HepG2 (cell line): ENCODE data around the gene NEK8. TPM values are rescaled to one million over a fixed set of nuclear protein-coding genes. Genes with fewer than 3 reads are reported as not detected.

Source experiments
- HMG20B ChIP-seq: conservative IDR thresholded peaks from 2 replicates; pipeline ENCODE4 v1.6.1; 2016; ENCODE audit warnings: missing genetic modification reagents, missing compliant biosample characterization
- KAT7 ChIP-seq: IDR thresholded peaks from 2 replicates; pipeline ENCODE4 v1.6.1; 2018; ENCODE audit warnings: borderline replicate concordance, missing compliant biosample characterization
- MAZ ChIP-seq, 2 experiments: sonication (generic) in 1 of 2; formaldehyde crosslinking in 1 of 2; IDR thresholded peaks; 2 replicates each; pipeline versions ENCODE4 v1.5.0 to v1.6.1; 2012 to 2020; ENCODE audit warnings: low read depth in 2 of 2, mild to moderate bottlenecking in 2 of 2, borderline replicate concordance in 1 of 2, improper control_type of control experiment in 1 of 2, low read length in 1 of 2, missing genetic modification reagents in 1 of 2, moderate library complexity in 1 of 2
- NFRKB ChIP-seq: fragments of 450-650 bp; IDR thresholded peaks from 2 replicates; pipeline ENCODE4 v1.6.1; 2017
- NRL ChIP-seq: sonication (generic); formaldehyde crosslinking; IDR thresholded peaks from 2 replicates; pipeline ENCODE4 v1.5.0; 2020; ENCODE audit warnings: missing genetic modification reagents, mild to moderate bottlenecking, moderate library complexity, borderline replicate concordance
- PATZ1 ChIP-seq: sonication (generic); formaldehyde crosslinking; IDR thresholded peaks from 2 replicates; pipeline ENCODE4 v1.4.0; 2020; ENCODE audit warnings: missing genetic modification reagents
- PHF8 ChIP-seq: sonication (generic); formaldehyde crosslinking; IDR thresholded peaks from 2 replicates; pipeline ENCODE4 v1.5.0; 2020; ENCODE audit warnings: missing genetic modification reagents
- RARG ChIP-seq: sonication (generic); formaldehyde crosslinking; IDR thresholded peaks from 2 replicates; pipeline ENCODE4 v1.4.0; 2020; ENCODE audit warnings: low read depth, mild to moderate bottlenecking, missing genetic modification reagents
- SETDB1 ChIP-seq: sonication (generic); formaldehyde crosslinking; IDR thresholded peaks from 2 replicates; pipeline ENCODE4 v1.5.1; 2020; ENCODE audit warnings: missing genetic modification reagents, mild to moderate bottlenecking, borderline replicate concordance
- SRY ChIP-seq: sonication (generic); formaldehyde crosslinking; IDR thresholded peaks from 2 replicates; pipeline ENCODE4 v1.8.0; 2022; ENCODE audit warnings: mild to moderate bottlenecking, missing genetic modification reagents
- THAP7 ChIP-seq: sonication (generic); formaldehyde crosslinking; IDR thresholded peaks from 2 replicates; pipeline ENCODE4 v1.8.1; 2023; ENCODE audit warnings: mild to moderate bottlenecking, missing genetic modification reagents
- TOE1 ChIP-seq: sonication (generic); formaldehyde crosslinking; IDR thresholded peaks from 2 replicates; pipeline ENCODE4 v1.4.0; 2020; ENCODE audit warnings: mild to moderate bottlenecking, missing genetic modification reagents
- U2AF2 ChIP-seq: fragments of 200-400 bp; formaldehyde crosslinking; IDR thresholded peaks from 2 replicates; pipeline ENCODE4 v1.6.1; 2017; ENCODE audit warnings: low read depth, mild to moderate bottlenecking, low read length
- ZFP90 ChIP-seq: sonication (generic); formaldehyde crosslinking; IDR thresholded peaks from 2 replicates; pipeline ENCODE4 v1.8.0; 2022; ENCODE audit warnings: missing genetic modification reagents, mild to moderate bottlenecking, inconsistent platforms, borderline replicate concordance
- ZNF263 ChIP-seq: sonication (generic); formaldehyde crosslinking; IDR thresholded peaks from 2 replicates; pipeline ENCODE4 v1.4.0; 2020; ENCODE audit warnings: missing genetic modification reagents
- ZNF264 ChIP-seq: sonication (generic); formaldehyde crosslinking; IDR thresholded peaks from 2 replicates; pipeline ENCODE4 v1.4.0; 2020; ENCODE audit warnings: missing genetic modification reagents
- polyA plus RNA-seq, 8 experiments: library from polyadenylated mRNA; depleted of rRNA in 3 of 8; stranded (reverse) in 7 of 8; unstranded in 1 of 8; fragments of >200 nt; fragmentation: Illumina TruSeq in 4 of 8; extraction: Trizol in 4 of 8; gene quantifications; 2 replicates each; pipeline versions ENCODE4 v1.2.1 to v1.2.3, GENCODE V29; 2011 to 2016; ENCODE audit warnings: low read depth in 4 of 8, missing spikeins in 1 of 8, mixed read lengths in 1 of 8; ENCODE audit not compliant: insufficient read depth in 1 of 8
- total RNA-seq, 5 experiments: library from RNA; depleted of rRNA; stranded (reverse); fragments of >200 nt; fragmentation: Illumina TruSeq; extraction: Trizol; gene quantifications; 2 replicates each; pipeline ENCODE4 v1.2.3, GENCODE V29; 2016; ENCODE audit warnings: low read depth in 1 of 5
- TF ChIP-seq, protein P1 (sequence below): sonication (generic); formaldehyde crosslinking; IDR thresholded peaks from 2 replicates; pipeline ENCODE4 v1.5.1; 2020; ENCODE audit warnings: mild to moderate bottlenecking, missing genetic modification reagents, borderline replicate concordance
- TF ChIP-seq, protein P2 (sequence below): sonication (generic); formaldehyde crosslinking; IDR thresholded peaks from 2 replicates; pipeline ENCODE4 v1.9.0; 2021; ENCODE audit warnings: missing genetic modification reagents, borderline replicate concordance

Gene NEK8
- total and polyA plus RNA-seq, 2 of the 13 experiments (the other 11 are each of a cell fraction or from before 2014, with no cell fraction given) = 5.8 to 13.5 TPM

GRCh38 chr17:28743243-28744103 lies 14.9 kb downstream of the NEK8 start, which contains the start of gene TRAF4 (continued):
- TF ChIP-seq ZFP90 (CRISPR knock-in tag) (no peak), ZNF264 (no peak), MAZ (IDR thresholded peaks at IDR 0.05; ENCODE audit: borderline replicate concordance, low read depth, low read length) (peak; percentile 15; the same call in 1 of the 2 replicates), MAZ (CRISPR knock-in tag; IDR thresholded peaks at IDR 0.05; ENCODE audit: low read depth) (peak; percentile 35; the same call in 1 of the 2 replicates), PHF8 (CRISPR knock-in tag) (peak; percentile 42), SETDB1 (CRISPR knock-in tag) (no peak), ZNF263 (CRISPR knock-in tag) (peak; percentile 20; the same call in 1 of the 2 replicates), TOE1 (CRISPR knock-in tag) (peak; percentile 0; the same call in 1 of the 2 replicates), HMG20B (CRISPR knock-in tag) (no peak), U2AF2 (no peak), NRL (CRISPR knock-in tag) (no peak; the same call in 1 of the 2 replicates), THAP7 (CRISPR knock-in tag) (0 out of 2 replicates have a peak, but pooled peaks have one; percentile 33), RARG (no peak), PATZ1 (CRISPR knock-in tag) (peak; percentile 79; the same call in 1 of the 2 replicates), SRY (CRISPR knock-in tag) (no peak; the same call in 1 of the 2 replicates), NFRKB (no peak), KAT7 (CRISPR knock-in tag) (no peak)
- TF ChIP-seq, protein P1, sequence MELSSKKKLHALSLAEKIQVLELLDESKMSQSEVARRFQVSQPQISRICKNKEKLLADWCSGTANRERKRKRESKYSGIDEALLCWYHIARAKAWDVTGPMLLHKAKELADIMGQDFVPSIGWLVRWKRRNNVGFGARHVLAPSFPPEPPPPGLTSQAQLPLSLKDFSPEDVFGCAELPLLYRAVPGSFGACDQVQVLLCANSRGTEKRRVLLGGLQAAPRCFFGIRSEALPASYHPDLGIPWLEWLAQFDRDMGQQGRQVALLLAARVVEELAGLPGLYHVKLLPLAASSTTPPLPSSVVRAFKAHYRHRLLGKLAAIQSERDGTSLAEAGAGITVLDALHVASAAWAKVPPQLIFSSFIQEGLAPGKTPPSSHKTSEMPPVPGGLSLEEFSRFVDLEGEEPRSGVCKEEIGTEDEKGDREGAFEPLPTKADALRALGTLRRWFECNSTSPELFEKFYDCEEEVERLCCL (CRISPR knock-in tag) = no peak
- TF ChIP-seq, protein P2, sequence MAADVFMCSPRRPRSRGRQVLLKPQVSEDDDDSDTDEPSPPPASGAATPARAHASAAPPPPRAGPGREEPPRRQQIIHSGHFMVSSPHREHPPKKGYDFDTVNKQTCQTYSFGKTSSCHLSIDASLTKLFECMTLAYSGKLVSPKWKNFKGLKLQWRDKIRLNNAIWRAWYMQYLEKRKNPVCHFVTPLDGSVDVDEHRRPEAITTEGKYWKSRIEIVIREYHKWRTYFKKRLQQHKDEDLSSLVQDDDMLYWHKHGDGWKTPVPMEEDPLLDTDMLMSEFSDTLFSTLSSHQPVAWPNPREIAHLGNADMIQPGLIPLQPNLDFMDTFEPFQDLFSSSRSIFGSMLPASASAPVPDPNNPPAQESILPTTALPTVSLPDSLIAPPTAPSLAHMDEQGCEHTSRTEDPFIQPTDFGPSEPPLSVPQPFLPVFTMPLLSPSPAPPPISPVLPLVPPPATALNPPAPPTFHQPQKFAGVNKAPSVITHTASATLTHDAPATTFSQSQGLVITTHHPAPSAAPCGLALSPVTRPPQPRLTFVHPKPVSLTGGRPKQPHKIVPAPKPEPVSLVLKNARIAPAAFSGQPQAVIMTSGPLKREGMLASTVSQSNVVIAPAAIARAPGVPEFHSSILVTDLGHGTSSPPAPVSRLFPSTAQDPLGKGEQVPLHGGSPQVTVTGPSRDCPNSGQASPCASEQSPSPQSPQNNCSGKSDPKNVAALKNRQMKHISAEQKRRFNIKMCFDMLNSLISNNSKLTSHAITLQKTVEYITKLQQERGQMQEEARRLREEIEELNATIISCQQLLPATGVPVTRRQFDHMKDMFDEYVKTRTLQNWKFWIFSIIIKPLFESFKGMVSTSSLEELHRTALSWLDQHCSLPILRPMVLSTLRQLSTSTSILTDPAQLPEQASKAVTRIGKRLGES (CRISPR knock-in tag) = no peak
